Osteocyte (in vitro differentiated cells): ENCODE data around the gene TENM4. TPM values are rescaled to one million over a fixed set of nuclear protein-coding genes. Genes with fewer than 3 reads are reported as not detected.

Experiments
- DNase-seq: peaks from one replicate; pipeline ENCODE4 v3.0.0; 2021; ENCODE audit warnings: mixed read lengths; ENCODE audit not compliant: unreplicated experiment; ENCODE audit errors: extremely low spot score
- H3K27ac Mint-ChIP-seq: one replicate; pipeline ENCODE4 v1.8.0; 2021; ENCODE audit warnings: mild to moderate bottlenecking, mixed read lengths; ENCODE audit not compliant: unreplicated experiment
- H3K27me3 Mint-ChIP-seq: one replicate; pipeline ENCODE4 v1.8.0; 2021; ENCODE audit warnings: mixed read lengths; ENCODE audit not compliant: unreplicated experiment
- H3K36me3 Mint-ChIP-seq: one replicate; pipeline ENCODE4 v1.8.0; 2021; ENCODE audit warnings: mixed read lengths; ENCODE audit not compliant: unreplicated experiment
- H3K4me1 Mint-ChIP-seq: one replicate; pipeline ENCODE4 v1.8.0; 2021; ENCODE audit warnings: mixed read lengths; ENCODE audit not compliant: unreplicated experiment
- H3K4me3 Mint-ChIP-seq: one replicate; pipeline ENCODE4 v1.8.0; 2021; ENCODE audit warnings: mild to moderate bottlenecking, moderate library complexity, mixed read lengths; ENCODE audit not compliant: unreplicated experiment
- H3K9me3 Mint-ChIP-seq: one replicate; pipeline ENCODE4 v1.8.0; 2021; ENCODE audit warnings: mixed read lengths; ENCODE audit not compliant: unreplicated experiment
- CTCF ChIP-seq: fragments of 200-600 bp; sonication (generic); IDR thresholded peaks from 2 replicates; pipeline ENCODE4 v1.5.0; 2021; ENCODE audit warnings: antibody characterized with exemption, mild to moderate bottlenecking, moderate library complexity
- total RNA-seq: library from RNA; stranded (reverse); gene quantifications from 2 replicates; pipeline ENCODE4 v1.2.1, GENCODE V29; 2021

The TENM4 gene
- total RNA-seq, 1 donor from 2014 or later: 74.1 TPM

DNA sequence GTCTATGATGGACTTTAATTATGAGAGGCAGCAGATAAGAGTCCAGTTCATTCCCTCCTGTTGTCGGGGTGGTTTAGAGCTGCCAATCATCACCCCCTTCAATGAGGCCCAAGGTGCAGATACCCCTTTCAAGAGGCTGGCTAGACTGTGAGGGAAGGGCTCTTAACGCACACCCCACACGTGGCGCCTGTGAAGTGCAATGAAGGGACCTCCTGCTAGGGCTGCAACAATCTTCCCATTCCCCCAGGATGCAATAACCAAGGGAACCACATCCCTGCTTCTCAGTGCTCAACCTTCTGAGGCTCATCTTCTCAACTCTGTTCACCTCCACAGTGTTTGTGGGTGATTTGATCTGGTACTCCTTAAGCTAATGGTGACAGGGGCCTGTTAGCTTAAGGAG, 19.0 kb downstream of the TENM4 start:
- no peak overlapping the region for H3K27ac Mint-ChIP-seq
- H3K9me3 Mint-ChIP-seq: no peaks in the 10 kb centered on the region
- H3K36me3 Mint-ChIP-seq: no peaks in the 10 kb centered on the region
- H3K27me3 Mint-ChIP-seq: no peaks in the 10 kb centered on the region
- TF ChIP-seq CTCF: no peak
- DNase-seq: no peak
- H3K4me1 Mint-ChIP-seq: no peaks in the 10 kb centered on the region
- H3K4me3 Mint-ChIP-seq: no peak overlapping the region

GRCh38 chr11:79419120-79419519, 21.7 kb downstream of the TENM4 start:
- H3K27ac Mint-ChIP-seq: no peak overlapping the region

GRCh38 chr11:79418241-79418640, 22.6 kb downstream of the TENM4 start:
- Mint-ChIP-seq H3K9me3 (peaks cover 6% of the 10 kb centered on the region), H3K27ac (no peak overlapping the region), H3K4me1 (peaks cover 18% of the 10 kb centered on the region), H3K27me3 (no peaks in the 10 kb centered on the region), H3K4me3 (no peak overlapping the region), H3K36me3 (no peaks in the 10 kb centered on the region)
- no peak for TF ChIP-seq CTCF
- DNase-seq: no peak

More at GRCh38 chr11:79419120-79419519, 21.7 kb downstream of the TENM4 start:
- peaks cover 6% of the 10 kb centered on the region for H3K9me3 Mint-ChIP-seq
- no peak for TF ChIP-seq CTCF
- no peaks in the 10 kb centered on the region for H3K36me3 Mint-ChIP-seq
- no peaks in the 10 kb centered on the region for H3K27me3 Mint-ChIP-seq
- H3K4me1 Mint-ChIP-seq: peaks cover 10% of the 10 kb centered on the region
- no peak overlapping the region for H3K4me3 Mint-ChIP-seq
- DNase-seq: no peak

DNA sequence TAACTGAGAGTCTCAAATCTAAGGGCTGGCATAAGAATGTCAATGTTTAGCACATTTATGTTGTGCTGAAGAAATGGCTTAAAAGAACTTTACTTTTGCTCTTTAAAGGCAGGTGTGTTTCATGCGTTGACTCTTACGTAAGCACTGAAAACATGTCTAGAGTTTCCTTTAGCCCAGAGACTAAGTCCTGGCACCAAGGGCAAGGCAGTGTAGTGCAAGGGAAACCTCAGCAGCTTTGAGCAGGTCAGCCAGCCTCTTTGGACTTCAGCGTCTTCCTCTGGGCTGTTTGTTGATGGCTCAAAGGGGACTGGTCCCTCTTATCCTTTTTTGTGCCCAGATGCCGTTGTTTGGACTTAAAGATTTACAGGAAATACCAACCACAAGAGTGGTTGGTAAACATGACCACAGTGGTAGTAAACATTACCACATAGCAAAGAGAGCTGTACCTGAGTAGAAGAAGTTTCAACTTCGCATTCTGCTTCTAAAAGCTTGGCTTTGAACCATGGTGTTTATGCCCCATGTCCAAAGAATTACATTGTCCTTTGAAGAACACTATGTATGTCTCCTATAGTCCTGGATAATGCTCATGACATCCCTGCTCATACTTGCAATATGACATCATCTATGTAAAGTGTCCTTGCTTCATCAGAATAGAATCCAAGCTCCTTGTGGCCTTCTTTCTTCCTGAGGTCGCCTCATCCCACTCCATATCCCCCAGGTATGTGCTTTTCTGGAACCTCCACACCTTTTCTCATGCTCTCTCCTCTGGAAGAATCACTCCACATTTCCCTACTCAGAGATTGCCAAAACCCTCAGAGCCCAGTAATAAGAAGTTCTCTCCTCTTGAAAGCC, 23.5 kb downstream of the TENM4 start:
- H3K4me3 Mint-ChIP-seq: no peak overlapping the region
- H3K4me1 Mint-ChIP-seq: peaks cover 24% of the 10 kb centered on the region
- TF ChIP-seq CTCF: no peak
- H3K9me3 Mint-ChIP-seq: peaks cover 6% of the 10 kb centered on the region
- H3K36me3 Mint-ChIP-seq: no peaks in the 10 kb centered on the region
- no peaks in the 10 kb centered on the region for H3K27me3 Mint-ChIP-seq
- DNase-seq: no peak
- H3K27ac Mint-ChIP-seq: no peak overlapping the region

DNA sequence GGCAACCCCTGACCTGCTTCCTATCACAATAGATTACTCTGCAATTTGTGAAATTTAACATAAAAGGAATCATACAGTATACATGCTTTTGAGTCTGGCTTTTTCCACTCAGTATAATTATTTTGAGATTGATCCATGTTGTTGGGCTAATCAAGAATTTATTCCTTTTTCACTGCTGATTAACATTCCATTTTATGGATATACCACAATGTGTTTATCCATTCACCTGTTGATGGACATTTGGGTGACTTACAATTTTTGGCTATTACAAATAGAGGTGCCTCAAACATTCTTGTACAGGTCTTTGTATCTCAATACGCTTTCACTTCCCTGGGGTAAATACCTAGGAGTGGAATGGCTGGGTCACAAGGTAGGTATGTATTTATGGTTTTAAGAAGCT, 24.9 kb downstream of the TENM4 start:
- Mint-ChIP-seq H3K27me3 (no peaks in the 10 kb centered on the region), H3K9me3 (peaks cover 6% of the 10 kb centered on the region), H3K4me1 (peaks cover 24% of the 10 kb centered on the region), H3K27ac (no peak overlapping the region), H3K4me3 (no peak overlapping the region), H3K36me3 (no peaks in the 10 kb centered on the region)
- no peak for DNase-seq
- no peak for TF ChIP-seq CTCF
